GM21528 (cell line): ENCODE data around the gene PLA2G12B.

ENCODE experiments used
- ATAC-seq: cut with Tn5 transposase; IDR thresholded peaks from one replicate; pipeline ENCODE4 v1.9.1; 2021; ENCODE audit warnings: mild to moderate bottlenecking, moderate library complexity; ENCODE audit not compliant: unreplicated experiment, low FRiP score

The PLA2G12B gene

DNA sequence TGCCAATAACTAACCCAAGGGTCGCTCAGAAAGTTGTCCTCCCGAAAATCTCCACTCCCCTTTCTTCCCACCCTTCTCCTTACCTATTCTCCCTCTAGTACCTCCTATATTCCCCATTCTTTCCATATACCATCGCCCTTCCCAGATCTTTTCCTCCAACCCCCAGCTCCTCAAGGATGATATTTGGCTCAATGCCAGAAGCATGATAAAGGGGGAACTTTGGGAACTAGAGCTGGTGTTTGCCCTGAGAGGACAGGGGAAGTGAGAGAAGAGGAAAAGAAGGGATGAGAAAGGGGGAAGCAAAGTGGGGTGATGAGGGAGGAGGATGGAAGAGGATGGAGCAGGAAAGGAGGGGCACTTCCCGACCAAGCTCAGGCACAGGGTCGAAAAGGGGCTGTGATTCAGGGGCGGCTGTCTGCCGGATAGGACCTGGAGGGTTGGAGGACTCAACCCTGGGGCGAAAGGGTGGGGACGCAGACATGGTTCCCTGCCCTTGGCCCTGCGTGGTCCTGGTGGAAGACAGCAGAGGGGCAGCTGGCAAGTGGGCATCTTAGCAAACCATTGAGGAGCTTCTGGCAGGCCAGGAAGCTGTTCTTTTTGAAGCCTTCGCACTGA is 59.3 kb downstream of the PLA2G12B start:
- no peak for ATAC-seq

DNA sequence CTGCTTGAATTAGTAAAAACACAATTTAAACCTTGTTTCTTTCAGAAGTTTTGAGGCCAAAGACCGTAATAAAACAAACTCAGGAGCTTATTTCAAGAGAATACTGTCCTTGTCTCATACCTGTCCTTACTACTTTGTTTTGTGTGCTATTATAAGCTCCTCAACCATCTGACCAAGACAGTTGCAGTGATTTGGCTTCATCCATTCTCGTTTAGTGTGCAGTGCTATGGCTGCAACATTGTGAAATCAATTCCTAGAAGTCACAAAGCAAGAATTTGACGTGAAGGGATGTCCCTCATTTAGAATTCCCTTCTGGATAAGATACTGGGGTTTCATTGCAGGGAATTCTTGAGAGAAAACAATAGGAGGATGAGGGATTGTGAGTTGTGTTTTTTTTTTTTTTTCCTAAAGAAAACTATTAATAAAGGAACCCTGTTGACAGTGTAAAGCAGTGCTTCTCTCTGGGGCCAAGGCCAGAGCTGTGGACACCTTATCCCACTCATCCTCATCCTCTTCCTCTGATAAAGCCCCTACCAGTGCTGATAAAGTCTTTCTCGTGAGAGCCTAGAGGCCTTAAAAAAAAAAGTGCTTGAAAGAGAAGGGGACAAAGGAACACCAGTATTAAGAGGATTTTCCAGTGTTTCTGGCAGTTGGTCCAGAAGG is 61.3 kb downstream of the PLA2G12B start, which contains the start of gene OIT3:
Gene OIT3 (plus strand): TSS at position 604 of the 663 bp plus-strand sequence. CDS start 60 bp downstream, outside the sequence.
- ATAC-seq: no peak

DNA sequence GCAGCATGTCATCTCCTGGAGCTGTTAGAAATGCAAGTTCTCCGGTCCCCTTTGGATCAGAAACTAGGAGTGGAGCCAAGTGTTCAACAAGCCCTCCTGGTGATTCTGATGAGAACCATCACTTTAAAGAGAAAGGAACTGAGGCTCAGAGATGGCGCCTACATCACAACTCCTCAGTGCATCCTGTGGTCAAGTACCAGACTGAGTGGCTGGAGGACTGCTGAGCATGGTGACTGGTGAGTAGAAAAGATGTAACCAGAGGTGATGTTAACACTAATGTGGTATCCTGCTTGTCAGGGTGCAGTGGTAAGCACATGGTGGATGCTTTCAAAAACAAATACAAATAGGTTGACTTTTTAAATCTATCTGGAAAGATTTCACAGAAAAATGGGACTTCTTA is 64.5 kb downstream of the PLA2G12B start:
- no peak for ATAC-seq

DNA sequence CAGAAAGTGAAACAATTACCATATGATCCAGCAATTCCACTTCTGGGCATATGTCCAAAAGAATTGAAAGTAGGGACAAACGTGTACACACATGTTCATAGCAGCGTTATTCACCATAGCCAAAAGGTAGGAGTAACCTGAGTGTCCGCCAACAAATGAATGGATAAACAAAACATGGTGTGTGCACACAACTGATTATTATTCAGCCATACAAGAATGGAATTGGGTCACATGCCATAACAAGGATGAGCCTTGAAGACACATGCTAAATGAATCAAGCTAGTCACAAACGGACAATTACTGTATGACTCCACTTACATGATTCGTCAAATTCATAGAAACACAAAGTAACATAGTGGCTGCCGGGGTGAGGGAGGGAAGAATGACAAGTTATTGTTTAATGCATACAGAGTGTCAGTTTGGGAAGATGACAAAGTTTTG is 65.2 kb downstream of the PLA2G12B start:
- ATAC-seq: no peak

DNA sequence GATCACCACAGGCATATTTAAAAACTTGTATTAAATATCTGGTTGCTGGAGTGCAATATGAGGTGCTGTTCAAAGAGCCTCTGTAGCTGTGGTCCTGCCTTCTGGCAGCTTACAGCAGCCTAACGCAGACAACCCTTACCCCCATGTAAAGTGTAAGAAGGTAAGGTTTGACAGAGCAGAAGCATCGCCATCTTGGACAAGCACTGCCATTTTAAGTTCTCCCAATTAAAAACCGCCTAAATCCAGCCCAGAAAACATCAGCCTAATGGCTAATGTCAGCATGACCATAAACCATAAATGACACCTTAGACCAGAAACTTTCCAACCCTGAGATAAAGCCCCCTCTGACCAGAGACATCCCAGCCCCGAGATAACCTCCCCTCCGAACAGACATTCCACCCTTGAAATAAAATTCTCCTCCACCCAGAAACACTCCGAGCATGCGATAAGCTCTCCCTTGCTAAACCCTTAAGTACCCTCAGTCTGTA is 66.4 kb downstream of the PLA2G12B start:
- ATAC-seq: no peak

DNA sequence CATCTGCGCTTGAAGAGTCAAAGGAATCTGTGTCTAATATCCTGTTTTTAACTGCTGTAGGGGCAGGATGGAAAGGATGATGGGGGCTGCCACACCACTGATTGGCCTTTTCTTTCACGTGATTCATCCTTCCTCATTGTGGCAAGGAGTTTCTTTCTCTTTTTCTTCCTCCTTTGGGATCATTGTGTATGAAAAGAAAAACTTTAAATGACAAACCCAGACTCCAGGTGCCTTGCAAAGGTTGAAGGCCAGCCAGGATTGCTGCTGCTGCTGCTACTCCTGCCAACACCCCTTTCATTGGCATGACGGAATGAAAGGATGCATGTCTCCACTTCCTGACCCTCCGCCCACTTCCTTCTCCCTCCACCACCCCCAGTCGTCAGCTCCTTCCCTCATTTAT is 67.6 kb downstream of the PLA2G12B start:
- ATAC-seq: no peak

DNA sequence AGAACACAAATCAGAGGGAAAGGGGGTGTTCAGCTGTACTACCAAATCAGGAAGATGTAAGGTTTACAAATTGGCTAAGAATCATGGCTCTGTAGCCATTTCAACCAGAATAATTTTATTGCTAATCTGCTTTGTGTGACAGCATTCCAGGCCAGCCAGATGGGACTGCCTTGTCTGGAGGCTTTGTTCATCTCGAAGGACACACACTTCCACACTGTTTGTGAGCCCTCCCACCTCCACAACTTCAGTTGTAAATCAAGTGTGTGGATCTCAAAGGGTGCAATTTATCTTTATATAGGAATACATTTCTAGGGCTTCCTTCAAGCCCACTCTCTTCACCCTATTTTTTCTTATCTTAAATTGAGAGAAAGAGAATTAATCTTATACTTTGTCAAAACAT is 68.0 kb downstream of the PLA2G12B start:
- no peak for ATAC-seq

DNA sequence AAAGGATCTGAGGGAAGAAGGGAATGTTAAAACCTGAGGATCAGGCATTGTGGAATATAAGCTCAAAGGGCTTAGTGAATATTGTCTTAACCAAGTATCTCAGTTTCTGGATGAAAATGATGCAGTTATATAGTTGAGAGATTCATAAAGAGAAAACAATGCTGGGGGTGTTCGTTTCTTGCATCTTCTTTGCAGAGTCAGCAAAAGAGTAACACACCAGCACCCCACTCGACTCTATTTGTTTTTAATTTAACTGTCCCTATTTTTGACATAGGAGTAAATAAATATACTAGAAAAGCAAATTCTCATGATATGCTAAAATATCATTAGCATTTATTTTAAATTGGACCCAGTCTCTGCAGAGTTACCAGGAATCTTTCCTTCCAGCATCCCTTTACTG is 68.7 kb downstream of the PLA2G12B start:
- ATAC-seq: no peak
